GM06990 (cell line): Measurements from ENCODE around the gene UBE3B.

ENCODE experiments used
- DNase-seq: peaks from one replicate; pipeline ENCODE4 v3.0.0-alpha.2; 2011; ENCODE audit not compliant: insufficient read length; ENCODE audit errors: extremely low read depth
- H3K27me3 ChIP-seq: replicated peaks from 2 replicates; pipeline ENCODE4 v1.6.0; 2011; ENCODE audit warnings: low read length; ENCODE audit not compliant: control insufficient read depth, insufficient read depth
- H3K36me3 ChIP-seq: 2 replicates; pipeline ENCODE4 v1.5.1; 2011; ENCODE audit warnings: low read length; ENCODE audit not compliant: control insufficient read depth, insufficient read depth
- H3K4me3 ChIP-seq: replicated peaks from 2 replicates; pipeline ENCODE4 v1.5.1; 2011; ENCODE audit warnings: low read depth, mild to moderate bottlenecking, control low read depth, low read length
- CTCF ChIP-seq: IDR thresholded peaks from 2 replicates; pipeline ENCODE4 v1.5.1; 2011; ENCODE audit warnings: low read length, control low read depth, mild to moderate bottlenecking, inconsistent platforms; ENCODE audit not compliant: insufficient read depth, poor library complexity, severe bottlenecking

Gene UBE3B

GRCh38 chr12:109475121-109475520, 2.3 kb upstream of the UBE3B start:
- no peaks in the 10 kb centered on the region for H3K36me3 ChIP-seq
- DNase-seq: no peak
- no peak for TF ChIP-seq CTCF
- no peaks in the 10 kb centered on the region for H3K27me3 ChIP-seq
- no peak overlapping the region for H3K4me3 ChIP-seq

- peak overlapping the region; percentile 96 for H3K4me3 ChIP-seq
- DNase-seq: no peak
- H3K27me3 ChIP-seq: no peaks in the 10 kb centered on the region
- no peaks in the 10 kb centered on the region for H3K36me3 ChIP-seq
- TF ChIP-seq CTCF: no peak
Observed at GRCh38 chr12:109475993-109476806, 1.2 kb upstream of the UBE3B start.

- DNase-seq: no peak
- peak overlapping the region; percentile 96 for H3K4me3 ChIP-seq
- no peaks in the 10 kb centered on the region for H3K27me3 ChIP-seq
- TF ChIP-seq CTCF: no peak
- no peaks in the 10 kb centered on the region for H3K36me3 ChIP-seq
Observed at GRCh38 chr12:109476807-109477184, 638 bp upstream of the UBE3B start.

- no peak for TF ChIP-seq CTCF
- no peaks in the 10 kb centered on the region for H3K27me3 ChIP-seq
- H3K4me3 ChIP-seq: peak overlapping the region; percentile 96
- DNase-seq: no peak
- no peaks in the 10 kb centered on the region; the same call in 1 of the 2 replicates for H3K36me3 ChIP-seq
Observed at GRCh38 chr12:109477963-109478315, 505 bp downstream of the UBE3B start.

GRCh38 chr12:109479761-109480160, 2.3 kb downstream of the UBE3B start:
- no peak for DNase-seq
- Histone ChIP-seq H3K36me3 (no peaks in the 10 kb centered on the region; the same call in none of the 2 replicates), H3K4me3 (no peak overlapping the region), H3K27me3 (no peaks in the 10 kb centered on the region)
- TF ChIP-seq CTCF: no peak
